DMS114 treated with DMSO at 0.1 percent for 48 hours (cell line): ENCODE measurements around the gene RPS19.
"Not testable (repeated sequence)": the region's sequence is repeated elsewhere in the genome, so short reads cannot be mapped to it uniquely, and the experiment has no call there.

Source experiments
- DNase-seq: peaks from one replicate; lab custom pipeline; 2025; ENCODE audit not compliant: unreplicated experiment; lab: John Stamatoyannopoulos, UW

Gene RPS19

DNA sequence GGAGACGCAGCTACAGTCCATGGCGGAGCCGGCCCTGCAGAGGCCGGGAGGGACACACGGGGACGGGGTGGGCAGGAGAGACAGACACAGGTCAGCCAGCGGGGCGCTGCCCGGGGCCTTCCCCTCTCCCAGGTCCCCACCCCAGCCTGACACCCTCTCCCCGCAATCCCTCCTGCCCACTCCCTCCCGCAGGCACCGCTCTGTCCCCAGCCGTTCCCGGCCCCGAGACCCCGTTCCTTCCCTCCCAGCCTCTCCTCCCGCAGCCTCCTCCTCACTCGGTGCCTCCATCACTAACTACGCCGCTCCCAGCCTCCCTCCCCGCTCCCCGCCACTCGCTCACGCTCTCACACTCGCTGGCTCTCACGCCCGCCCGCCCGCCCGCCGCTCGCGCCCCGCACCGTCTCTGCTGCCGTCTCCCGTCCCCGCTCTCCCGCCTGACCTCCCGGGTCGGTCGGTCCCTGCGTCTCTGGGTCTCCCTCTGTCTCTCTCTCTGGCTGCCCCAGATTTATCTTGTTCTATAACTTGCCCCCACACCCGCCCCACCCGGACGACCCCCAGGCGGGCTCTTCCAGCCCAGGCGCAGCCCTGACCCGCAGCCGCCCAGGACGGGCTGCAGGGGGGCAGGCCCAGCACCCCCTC lies 53.0 kb downstream of the RPS19 start:
- DNase-seq, result no peak

DNA sequence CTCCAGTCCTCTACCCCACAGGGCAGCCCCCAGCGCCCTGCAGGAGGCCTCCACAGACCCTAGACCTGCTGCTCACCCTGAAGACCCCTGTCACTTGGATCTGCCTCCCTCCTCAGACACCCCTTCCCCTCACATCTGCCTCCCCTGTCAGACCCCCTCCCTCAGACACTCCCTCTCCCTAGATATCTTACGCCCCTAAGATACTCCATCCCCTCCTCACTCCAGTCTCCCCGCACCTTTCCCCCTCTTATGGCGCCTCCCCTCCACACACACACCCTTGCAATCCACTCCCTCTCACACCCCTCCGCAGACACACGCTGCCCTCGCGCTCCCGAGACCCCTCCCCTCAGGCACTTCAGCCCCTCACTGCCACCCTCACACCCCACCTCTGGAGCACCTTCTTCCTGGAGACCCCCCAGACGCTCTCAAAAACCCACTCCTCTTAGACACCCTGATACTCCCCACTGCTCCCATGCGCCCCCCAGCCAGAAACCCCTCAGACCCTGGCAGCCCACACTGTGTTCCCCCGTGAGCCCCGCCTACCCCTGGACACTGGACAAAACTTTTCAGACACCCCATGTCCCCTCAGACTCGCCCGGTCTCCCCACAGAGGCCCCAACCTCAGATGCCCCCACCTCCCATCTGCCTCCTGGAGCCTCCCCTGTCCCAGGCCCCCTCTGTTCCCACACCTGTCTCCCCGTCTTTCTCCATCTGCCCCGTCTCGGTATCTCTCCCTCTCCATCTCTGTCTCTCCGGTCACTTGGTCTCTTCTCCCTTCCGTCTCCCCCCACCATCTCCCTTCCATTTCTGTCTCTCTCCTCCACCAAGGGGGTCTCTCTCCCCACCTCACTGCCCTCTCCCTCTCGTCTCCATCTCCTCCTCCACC lies 53.7 kb downstream of the RPS19 start:
- DNase-seq, result no peak

DNA sequence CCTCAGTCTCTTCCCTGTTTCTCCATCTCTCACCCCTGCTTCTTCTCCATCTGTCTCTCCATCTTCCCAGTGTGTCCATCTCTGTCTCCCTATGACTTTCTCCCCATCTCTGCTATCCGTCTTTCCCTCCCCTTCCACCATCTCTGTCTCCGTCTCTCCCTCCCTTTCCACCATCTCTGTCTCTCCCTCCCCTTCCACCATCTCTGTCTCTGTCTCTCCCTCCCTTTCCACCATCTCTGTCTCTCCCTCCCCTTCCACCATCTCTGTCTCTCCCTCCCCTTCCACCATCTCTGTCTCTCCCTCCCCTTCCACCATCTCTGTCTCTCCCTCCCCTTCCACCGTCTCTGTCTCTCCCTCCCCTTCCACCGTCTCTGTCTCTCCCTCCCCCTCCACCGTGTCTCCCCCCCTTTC lies 54.4 kb downstream of the RPS19 start:
- not testable (repeated sequence) for DNase-seq

DNA sequence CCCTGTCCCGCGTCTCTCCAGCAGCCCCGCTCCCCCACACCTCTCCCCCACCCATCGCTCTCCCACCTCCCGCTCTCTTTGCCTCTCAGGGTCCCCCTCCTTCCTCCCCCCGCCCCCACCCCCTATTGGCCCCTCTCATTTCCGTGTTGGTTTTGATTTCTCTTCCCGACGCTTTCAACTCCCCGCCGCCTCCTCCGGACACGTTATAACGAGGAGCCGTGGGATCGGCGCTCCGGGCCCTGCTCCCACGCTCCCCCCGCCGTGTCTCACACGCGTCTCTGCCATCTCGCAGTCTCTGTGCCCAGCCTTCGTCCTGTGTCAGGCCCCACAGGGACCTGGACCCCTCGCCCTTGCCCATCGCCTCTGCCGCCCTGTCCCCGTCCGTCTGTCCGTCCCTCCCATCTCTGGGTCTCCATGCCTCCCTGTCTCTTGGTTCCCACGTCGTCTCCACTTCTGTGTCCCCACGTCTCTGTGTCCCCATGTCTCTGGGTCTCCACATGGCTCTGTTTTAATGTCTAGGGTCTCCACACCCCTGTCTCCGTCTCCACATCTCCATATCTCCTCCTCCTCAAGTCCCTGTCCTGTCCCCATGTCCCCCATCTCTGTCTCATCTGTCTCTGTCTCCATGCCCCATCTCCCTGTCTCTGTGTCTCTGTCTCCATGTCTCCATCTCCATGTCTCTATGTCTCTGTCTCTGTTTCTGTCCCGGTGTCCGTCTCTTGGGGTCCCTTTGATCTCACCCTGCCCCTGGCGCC lies 55.1 kb downstream of the RPS19 start:
- DNase-seq, result no peak

DNA sequence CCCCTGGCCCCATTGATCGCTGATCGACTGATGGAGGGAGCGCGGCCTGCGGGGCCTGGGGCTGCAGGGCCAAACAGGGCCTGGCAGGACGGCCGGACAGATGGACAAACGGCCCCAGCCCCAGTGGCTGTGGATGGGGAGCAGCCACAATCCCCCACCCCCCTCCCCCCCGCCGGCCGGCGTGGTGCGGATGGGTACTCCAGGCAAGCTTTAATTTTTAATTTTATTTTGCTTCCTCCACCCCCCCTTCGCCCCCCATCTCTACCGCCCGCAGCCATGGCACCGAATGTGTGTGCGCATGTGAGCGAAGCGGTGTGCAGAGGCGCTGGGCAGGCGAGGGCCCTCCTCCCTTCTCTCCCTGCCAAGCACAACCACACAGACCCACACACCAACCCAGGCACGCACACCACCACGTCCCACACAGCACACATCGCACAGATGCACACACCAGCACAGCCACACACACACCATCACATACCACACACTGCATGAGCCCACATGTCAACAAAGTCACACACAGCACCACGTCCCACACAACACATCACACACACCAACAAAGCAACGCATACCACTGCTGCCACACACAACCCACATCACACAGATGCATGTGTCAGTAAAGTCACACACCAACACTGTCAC lies 55.8 kb downstream of the RPS19 start:
- DNase-seq, result no peak

DNA sequence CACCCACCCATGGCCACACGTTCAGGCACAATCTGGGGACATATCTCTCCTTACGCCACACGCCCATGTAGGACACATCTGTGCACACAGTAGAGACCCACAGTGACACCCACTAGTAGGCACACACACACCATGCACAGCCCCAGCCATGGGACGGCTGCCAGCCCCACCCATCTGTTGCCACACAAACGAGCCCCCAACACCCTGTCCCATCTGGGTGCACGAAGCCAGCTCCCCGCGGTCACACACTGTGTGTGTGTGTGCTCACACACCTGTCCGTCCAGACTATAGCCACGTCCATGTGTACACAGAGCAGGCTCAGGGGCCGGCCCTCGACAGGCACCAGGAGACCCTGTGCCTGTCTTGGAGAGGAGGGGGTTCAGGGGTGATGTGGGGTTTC lies 57.6 kb downstream of the RPS19 start:
- no peak for DNase-seq

DNA sequence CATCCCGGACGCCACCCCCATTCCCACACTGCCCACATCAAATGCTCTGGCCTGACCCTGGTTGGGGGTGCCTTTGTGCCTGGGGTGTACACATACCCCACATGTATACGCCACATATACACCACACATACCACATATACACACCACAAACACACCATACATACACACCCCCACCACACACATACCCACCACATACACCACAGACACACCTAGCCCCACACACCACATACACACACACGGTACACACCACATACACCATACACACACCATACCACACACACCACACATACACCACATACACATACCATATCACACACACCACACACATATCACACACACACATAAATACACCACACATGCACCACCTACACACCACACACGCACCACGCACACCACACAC lies 58.0 kb downstream of the RPS19 start:
- no peak for DNase-seq

DNA sequence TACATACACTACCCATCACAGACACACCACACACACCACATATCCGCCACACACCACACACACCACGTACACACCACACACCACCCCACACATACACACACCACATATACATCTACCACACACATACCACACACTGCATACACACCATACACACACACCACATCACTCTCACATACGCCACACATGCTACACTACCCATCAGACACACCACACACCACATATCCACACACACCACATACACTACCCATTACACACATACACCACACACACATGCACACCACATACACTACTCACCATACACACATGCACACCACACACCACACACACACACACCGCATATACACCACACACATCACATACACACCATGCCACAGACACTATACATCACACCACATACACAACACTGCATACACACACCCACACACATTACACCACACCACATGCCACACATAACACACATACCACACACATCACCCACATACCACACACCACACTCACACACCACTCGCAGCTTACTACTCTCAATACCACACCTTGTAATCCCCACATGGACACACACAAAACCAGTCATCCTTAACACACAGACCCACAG lies 58.7 kb downstream of the RPS19 start:
- no peak for DNase-seq

DNA sequence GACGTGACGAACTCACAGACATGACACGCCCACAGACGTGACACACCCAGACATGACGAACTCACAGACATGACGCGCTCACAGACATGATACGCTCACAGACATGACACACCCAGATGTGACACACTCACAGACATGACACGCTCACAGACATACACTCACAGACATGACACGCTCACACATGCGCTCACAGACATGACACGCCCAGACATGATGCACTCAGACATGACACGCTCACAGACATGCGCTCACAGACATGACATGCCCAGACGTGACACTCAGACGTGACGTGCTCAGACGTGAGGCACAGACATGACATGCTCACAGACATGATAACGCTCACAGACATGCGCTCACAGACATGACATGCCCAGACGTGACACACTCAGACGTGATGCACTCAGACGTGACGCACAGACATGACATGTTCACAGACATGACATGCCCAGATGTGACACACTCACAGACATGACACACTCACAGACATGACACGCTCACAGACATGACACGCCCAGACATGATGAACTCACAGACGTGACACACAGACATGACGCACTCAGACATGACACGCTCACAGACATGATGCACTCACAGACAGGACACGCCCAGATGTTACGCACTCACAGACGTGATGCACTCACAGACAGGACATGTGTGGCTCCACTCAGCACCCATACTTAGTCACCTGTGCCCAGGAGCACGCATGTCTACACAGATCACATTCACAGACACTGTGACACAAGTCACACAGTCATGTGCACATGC lies 60.1 kb downstream of the RPS19 start:
- no peak for DNase-seq

DNA sequence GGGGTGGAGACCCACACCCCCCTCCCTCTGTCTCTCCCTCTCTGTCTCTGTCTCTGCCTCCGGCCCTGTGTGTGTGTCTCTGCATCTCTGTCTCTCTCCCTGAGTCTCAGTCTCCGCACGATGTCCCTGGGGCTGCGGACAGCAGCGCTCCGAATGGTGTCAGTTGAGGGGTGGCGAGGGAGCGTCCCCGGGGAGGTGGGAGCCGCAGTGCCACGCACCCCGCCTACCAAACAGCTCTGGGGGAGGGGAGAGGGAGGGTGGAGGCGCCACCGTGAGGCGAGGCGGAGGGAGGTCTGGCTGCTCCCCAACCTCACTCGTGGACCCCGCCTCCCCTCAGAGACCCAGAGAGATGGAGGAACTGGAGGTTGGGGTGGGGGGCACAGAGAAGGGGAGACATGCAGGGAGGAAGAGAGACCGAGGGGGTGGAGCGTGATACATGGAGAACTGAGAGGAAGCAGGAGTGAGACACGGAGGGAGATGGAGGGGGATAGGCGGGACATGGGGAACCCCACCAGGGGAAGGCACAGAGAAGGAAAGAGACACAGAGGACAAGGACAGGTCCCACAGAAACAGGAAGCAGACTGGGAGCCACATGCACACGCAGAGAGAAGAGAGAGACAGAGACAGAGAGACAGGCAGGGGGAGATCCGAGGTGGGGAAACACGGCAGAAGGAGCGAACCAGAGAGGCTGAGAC lies 61.0 kb downstream of the RPS19 start:
- DNase-seq, result no peak

DNA sequence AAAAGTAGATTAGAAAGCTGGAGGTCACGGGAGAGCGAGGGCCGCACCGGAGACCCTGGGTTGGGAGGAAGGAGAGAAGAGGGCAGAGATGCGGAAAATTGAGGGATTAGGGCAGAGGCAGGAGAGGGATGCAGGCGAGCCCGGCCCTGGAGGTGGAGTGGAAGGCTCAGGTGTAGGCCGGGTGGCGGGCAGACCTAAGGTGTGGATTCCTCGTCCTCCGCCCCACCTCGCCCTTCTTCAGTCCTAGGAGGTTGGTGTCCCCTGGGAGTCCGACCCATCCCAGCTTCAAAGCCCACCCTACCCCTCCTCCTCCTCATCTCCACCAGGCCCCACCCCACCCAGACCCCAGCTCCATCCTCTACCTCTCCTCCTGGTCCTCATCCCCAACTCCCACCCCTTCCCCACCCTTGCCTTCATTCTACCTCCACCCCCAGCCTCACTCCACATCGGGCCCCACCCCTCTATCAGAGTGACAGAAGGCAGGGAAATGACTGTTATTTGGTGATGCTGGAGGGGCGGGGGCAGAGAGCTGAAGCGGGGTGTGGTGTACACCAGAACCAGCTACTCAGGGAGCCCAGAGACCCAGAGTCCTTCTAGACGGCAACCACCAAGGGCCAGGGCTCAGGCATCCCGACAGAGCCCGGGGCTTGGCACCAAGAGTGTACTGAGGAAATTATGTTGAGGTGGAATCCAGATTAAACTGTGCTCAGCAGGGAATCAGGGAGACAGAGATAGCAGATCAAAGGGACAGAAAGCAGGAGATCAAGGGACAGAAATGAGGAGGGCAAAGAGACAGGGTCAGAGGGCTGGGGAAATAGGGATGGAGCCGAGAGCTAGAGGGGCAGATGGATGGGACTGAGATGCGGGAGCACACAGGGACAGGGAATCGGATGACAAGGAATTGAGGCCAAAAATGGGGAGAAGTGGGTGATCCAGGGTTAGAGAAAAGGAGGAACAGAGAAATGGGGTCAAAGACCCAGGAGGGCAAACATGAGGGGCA lies 61.8 kb downstream of the RPS19 start:
- DNase-seq, result no peak
